Measurements from ENCODE around the gene ANKIB1.
"Not testable (repeated sequence)": the region's sequence is repeated elsewhere in the genome, so short reads cannot be mapped to it uniquely, and the experiment has no call there.

Gene ANKIB1, protein sequence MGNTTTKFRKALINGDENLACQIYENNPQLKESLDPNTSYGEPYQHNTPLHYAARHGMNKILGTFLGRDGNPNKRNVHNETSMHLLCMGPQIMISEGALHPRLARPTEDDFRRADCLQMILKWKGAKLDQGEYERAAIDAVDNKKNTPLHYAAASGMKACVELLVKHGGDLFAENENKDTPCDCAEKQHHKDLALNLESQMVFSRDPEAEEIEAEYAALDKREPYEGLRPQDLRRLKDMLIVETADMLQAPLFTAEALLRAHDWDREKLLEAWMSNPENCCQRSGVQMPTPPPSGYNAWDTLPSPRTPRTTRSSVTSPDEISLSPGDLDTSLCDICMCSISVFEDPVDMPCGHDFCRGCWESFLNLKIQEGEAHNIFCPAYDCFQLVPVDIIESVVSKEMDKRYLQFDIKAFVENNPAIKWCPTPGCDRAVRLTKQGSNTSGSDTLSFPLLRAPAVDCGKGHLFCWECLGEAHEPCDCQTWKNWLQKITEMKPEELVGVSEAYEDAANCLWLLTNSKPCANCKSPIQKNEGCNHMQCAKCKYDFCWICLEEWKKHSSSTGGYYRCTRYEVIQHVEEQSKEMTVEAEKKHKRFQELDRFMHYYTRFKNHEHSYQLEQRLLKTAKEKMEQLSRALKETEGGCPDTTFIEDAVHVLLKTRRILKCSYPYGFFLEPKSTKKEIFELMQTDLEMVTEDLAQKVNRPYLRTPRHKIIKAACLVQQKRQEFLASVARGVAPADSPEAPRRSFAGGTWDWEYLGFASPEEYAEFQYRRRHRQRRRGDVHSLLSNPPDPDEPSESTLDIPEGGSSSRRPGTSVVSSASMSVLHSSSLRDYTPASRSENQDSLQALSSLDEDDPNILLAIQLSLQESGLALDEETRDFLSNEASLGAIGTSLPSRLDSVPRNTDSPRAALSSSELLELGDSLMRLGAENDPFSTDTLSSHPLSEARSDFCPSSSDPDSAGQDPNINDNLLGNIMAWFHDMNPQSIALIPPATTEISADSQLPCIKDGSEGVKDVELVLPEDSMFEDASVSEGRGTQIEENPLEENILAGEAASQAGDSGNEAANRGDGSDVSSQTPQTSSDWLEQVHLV

DNA sequence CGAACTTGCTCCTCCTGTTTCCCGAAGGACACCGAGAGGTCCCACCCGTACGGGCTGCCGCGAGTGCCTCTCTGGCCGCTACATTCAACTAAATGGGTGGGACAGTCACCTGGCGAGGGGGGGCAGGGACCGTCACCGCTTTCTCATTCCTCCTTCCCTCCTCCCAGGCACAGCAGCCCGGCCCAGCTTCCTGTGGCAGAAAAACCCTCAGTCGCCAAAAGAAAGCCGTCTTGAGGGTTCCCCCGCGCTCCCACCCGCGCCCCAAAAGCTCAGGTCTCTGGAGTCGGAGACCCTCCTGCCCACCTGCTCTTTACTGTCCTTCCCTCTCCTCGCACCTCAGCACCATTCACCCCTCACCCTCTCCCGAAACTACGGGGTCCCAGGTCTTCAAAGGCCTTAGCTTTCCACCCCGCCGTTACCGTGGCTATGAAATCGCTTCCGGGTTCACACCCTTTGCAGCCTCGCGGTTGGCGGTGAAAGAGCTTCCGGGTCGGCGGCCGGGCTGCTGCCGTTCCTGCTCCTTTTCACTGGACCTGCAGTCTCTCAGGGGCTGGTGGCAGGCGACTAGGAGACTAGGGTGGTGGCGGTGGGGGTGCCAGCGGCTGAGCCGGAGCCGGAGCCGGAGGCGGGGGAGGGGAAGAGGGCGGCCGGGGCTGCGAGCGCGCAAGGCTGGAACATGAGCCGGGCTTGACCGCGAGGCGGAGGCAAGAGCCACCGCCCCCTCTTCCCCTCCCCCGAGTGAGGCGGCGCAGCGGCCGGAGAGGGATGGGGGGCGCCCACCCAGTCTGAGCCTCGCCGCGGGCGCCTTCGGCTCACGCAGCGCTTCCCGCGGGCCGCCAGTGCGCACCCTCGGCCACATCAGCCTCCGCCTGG lies at the start of gene ANKIB1, which contains the start of gene KRIT1:
Gene ANKIB1, plus strand, starts transcription at position 488 of the 873 bp plus-strand sequence. CDS start 49,005 bp downstream, outside the sequence.
Gene KRIT1, minus strand, starts transcription at position 428 of the 873 bp plus-strand sequence. CDS start 3,779 bp downstream, outside the sequence.
- DNase-seq (ENCODE audit: low spot score): peak; percentile 92

DNA sequence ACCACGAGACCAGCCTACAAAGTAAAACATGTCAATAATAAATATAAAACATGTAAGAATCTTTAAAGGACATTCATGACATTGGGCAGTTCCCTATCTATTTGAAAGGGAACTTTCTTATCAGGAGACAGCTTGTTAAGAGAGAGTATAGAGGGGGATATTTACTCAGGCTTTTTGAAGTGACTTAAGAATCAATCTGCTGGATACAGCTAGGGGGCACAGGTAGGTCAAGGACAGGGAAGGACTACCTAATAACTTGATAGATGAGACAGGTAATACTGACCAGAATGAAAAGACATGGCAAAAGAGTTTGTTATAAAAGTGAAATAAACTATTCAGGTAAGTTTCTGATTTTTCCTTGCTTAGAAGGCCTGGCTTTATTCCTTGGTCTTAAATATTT lies 45.0 kb upstream of the ANKIB1 start:
- no peak for DNase-seq (ENCODE audit: low spot score)

DNA sequence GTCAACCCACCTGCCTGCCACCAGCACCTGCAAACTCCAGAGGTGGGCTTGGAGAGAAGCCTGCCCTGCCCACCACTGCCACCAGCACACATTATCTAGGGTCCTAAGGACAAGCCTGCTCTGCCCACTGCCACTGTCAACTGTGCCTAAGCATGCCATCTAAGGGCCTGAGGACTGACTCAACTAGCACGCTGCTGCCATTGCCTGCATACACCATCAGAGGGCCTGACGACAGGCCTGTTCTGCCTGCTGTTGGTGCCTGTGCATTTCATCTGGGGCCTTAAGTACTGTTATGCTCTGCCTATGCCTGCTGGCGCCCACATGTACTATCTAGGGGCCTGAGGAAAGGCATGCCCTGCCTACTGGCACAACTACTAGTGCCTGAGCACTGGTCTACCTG lies 39.8 kb upstream of the ANKIB1 start:
- DNase-seq (ENCODE audit: low spot score): no peak

DNA sequence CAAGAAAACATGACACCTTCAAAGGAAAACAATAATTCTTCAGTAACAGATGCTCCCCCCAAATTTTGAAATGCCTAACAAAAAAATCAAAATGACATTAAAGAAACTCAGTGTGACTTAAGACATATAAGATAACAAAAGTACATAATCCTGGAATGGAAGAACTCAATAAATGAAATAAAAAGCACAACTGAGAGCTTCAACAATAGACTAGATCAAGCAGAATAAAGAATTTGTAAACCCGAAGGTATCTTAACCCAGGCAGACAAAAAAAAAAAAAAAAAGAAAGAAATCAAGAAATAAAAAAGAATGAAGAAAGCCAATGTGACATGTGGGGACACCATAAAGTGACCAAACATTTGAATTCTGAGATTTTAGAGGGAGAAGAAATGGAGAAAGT lies 39.1 kb upstream of the ANKIB1 start:
- DNase-seq (ENCODE audit: low spot score): no peak

DNA sequence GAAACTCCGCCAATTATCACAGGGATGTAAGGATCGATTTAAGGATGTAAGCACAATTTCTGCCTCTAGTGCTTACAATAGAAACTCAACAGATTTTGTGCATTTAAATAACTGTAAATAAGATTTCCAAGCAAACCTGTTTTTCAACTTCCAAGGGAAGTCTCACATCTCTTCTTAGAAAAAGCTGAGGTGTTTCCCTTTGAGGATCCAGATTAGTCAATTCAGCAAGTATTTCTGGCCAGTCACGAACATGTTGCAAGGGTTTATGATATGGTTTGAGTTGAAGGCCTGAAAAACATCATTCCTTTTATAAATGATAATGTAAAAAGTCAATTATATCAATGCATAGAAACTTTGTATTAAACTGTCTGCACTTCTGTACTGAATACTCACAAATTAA lies 24.0 kb upstream of the ANKIB1 start:
- DNase-seq (ENCODE audit: low spot score): no peak

DNA sequence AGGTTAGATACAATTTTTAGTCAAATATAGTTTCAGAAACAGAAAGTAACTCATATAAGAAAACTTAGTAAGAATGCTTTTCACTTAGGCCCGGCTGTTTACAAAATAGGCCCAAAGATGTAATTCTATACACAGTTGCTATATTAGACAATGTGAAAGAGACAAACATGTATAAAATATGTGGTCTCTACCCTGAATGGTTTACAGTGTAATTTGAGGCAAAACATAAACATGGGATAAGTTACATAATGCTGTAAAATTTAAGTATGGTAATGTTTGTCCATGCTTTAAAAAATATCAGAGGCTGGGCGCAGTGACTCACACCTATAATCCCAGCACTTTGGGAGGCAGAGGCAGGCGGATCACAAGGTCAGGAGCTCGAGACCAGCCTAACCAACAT lies 18.8 kb upstream of the ANKIB1 start:
- no peak for DNase-seq (ENCODE audit: low spot score)

DNA sequence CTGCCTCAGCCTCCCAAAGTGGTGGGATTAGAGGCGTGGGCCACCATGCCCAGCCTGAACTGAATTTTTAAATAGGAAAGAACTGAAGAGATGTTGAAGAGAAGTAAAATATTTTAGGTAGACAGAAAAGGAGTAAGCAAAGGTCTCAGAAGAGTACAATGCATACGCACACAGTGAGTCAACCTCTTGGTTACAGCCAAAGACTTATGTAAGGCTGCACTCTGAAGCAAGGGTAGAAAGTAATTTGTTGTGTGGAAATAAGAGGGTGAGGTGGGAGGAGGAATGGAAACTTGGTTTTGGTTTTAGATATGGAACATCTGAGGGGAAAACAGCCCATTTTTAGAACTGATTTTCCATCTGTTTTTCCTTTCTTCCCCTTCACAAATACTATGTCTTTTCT lies 17.7 kb upstream of the ANKIB1 start:
- DNase-seq (ENCODE audit: low spot score): no peak

DNA sequence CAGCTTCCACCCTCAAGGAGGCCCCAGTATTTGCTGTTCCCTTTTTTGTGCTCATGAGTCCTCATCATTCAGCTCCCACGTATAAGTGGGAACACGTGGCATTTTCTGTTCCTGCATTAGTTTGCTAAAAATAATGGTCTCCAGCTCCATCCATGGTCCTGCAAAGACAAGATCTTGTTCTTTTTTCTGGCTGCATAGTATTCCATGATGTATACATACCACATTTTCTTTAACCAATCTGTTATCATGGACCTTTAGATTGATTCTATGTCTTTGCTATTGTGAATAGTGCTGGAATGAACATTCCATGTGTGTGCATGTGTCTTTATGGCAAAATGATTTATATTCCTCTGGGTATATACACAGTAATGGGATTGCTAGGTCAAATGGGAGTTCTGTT lies 17.0 kb upstream of the ANKIB1 start:
- DNase-seq (ENCODE audit: low spot score): no peak

DNA sequence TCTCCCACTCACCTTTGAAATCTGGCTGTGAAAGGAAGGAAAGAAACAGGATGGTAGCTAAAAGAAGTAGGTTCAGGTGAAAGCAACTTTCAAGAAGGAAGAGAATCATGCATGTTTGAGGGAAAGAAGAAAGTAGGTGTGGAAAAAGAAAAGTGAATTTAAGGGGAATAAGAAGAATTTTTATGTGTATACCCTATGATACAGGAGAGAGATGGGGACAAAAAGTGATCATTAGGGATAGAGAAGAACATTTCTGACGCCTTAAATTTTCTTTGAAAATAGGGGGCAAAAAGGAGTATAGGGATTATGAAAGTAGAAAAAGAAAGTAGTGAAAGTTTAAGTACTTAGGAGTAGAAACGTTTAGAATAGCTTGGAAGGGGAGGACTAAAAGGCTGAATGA lies 15.2 kb upstream of the ANKIB1 start:
- no peak for DNase-seq (ENCODE audit: low spot score)

DNA sequence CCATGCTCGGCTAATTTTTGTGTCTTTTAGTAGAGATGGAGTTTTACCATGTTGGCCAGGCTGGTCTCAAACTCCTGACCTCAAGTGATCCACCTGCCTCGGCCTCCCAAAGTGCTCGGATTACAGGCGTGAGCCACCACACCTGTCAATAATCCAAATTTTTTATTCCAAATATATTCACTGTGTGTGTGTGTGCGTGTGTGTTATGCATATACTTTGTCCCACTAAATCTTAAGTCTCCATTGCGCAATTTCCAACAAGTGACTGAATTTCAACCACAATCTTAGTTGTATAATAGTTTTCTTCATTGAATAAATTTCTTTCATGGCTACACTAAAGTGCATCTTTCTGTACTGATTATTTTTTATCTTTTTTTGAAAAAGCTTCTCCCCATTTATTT lies 2.8 kb upstream of the ANKIB1 start:
- DNase-seq (ENCODE audit: low spot score): no peak

DNA sequence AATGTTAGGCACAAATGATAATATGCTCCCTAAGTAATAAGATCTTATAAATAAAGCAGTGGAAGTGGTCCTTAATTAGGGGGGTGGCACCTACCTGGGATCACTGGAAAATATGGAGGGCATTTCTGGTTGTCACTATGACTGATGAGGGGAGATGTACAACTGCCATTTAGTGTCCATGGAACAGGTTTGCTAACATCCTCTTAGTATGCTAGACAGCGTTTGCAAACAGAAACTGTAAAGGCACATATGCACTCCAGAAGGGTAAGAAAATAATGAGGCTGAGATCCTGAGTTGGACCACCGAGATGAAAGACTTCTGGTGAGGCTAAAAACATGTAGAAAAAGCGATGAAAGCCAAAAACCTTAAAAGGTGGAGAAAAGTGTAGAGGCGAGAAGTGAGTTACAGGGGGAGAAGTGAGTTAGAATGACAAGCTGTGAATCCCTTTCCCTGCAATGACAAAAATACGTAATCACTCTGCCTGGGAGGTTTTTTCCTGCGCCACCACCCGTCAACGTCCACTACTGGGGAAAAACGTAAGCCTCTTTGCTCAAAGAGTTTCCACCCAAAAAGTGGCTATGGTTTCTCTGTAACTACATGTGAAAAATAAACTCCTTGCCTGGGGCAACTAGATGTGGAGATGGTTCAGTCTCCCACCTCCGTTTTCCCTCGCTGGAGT lies 827 bp upstream of the ANKIB1 start:
- no peak for DNase-seq (ENCODE audit: low spot score)

DNA sequence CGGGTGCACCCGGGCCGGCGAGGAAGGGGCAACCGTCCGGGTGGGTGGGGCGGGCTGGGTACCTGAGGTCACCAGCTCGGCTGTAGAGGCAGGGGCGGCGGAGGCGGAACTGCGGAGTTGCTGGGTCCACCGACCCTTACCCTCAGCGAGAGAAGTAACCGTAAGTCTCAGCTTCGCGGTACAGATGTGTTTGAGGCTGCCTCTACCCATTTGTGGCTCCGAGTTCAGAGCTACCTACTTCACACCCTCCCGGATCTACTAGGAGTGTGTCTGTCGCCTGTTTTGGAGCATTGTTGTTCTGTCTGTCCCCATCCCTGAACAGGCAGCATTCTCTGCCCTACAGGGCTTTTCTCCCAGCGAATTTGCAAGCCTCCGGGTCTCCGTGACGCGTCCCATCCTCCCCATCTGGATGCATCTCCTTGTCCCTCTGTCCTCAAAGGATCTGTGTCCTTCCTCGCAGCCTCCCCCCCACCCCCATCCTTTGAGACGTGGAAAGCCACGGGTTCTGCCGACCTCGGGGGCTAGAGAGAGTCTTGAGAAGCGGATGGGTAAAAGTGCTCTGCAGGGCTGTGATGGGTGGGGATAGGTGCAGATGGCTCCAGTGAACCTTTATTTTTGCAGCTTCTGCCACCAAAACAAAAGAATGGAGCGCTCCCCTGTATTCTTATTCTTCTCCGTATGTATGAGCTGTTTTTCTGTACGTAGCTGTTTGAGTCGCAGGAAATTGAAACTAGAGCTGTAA lies 757 bp downstream of the ANKIB1 start:
- DNase-seq (ENCODE audit: low spot score): no peak

DNA sequence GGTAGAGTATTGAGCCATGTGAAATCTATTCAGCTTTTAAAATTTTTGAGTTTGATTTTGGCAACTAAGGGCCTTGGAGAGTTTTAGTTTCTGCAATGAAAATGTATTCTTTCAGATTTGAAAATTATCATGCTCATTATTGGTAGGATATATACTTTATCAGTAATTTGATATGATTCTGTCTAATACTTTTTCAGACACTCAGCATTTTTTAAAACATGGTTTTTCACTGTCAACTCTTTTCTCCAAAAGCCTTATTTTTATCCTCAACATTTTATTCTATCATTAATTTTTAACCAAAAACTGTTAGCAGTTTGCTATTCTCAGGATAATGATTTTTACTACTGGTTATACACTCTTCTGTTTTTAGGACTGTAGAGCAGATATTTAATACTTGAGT lies 4.8 kb downstream of the ANKIB1 start:
- DNase-seq (ENCODE audit: low spot score): no peak

DNA sequence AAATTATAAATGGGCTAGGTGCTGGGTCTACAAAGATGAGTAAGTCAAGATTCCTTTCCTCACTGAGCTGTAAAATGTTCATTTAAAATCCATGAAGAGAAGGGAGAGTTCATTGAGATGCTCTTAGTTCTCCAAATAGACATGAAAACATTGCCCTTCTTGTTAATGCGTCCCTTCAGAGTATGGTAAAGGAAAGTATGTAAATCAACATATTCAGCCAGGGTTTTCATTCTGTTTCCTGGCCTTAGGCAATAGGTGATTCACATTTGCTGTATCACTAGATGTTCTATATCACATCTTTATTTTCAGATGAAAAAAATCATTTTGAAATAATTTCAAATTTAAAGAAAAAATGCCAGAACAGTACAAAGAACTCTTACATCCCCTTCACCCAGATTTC lies 5.4 kb downstream of the ANKIB1 start:
- DNase-seq (ENCODE audit: low spot score): no peak

DNA sequence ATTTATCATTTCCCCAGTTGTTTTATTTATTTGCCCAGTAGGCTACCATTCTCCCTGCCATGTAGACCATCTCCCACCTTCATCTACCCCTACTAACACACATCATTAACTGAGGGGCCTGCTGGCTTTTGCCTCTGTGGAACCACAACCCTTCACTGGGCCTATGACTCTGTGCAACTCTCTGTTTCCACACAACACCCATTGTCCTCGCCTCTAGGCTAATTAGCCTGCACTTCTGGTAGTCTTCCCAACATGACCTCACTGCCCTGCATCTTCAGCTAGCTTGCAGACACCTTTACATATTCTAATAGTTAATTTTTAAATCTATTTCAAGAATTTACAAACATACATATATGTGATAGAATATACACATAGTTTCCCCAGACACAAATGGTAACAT lies 7.5 kb downstream of the ANKIB1 start:
- DNase-seq (ENCODE audit: low spot score): no peak

DNA sequence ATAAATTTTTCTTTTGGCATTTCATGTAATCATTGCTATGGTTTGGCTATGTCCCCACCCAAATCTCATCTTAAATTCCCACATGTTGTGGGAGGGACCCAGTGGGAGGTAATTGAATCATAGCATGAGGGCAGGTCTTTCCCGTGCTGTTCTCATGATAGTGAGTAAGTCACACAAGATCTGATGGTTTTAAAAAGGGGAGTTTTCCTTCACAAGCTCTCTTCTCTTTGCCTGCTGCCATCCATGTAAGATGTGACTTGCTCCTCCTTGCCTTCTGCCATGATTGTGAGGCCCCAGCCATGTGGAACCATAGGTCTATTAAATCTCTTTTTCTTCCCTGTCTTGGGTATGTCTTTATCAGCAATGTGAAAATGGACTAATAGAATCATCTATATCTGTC lies 9.0 kb downstream of the ANKIB1 start:
- DNase-seq (ENCODE audit: low spot score): not testable (repeated sequence)

DNA sequence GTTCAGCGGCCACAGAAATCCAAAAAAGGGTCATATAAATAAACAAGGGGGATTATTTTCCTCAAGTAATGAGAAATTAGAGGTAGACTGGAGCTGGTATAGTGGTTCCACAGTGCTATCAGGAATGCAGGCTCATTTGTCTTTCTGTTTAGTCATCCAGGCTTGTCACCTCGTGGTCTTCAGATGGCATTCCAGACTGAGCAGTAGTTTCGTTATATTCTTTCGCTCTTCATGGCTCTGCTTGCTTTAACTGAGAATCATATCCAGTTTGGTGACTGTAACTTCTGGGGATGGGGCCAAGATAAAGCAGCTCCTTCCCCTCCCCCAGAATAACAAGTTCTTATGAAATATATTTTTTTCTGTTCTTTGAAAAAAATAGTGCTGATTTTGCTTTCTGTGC lies 9.5 kb downstream of the ANKIB1 start:
- DNase-seq (ENCODE audit: low spot score): no peak

DNA sequence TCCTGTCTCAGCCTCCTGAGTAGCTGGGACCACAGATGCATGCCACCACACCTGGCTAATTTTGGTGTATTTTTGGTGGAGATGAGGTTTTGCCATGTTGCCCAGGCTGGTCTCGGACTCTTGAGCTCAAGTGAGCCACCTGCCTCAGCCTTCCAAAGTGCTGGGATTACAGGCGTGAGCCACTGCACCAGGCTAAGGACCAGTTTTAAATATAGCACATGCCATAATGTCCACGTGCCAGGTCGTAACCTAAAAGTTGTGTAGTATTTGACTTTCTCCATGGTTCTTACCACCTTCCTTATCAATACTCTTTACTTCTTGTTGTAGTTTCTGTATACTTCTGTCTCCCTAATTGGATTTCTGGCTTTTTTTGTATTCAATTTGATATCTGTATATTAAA lies 13.3 kb downstream of the ANKIB1 start:
- no peak for DNase-seq (ENCODE audit: low spot score)

DNA sequence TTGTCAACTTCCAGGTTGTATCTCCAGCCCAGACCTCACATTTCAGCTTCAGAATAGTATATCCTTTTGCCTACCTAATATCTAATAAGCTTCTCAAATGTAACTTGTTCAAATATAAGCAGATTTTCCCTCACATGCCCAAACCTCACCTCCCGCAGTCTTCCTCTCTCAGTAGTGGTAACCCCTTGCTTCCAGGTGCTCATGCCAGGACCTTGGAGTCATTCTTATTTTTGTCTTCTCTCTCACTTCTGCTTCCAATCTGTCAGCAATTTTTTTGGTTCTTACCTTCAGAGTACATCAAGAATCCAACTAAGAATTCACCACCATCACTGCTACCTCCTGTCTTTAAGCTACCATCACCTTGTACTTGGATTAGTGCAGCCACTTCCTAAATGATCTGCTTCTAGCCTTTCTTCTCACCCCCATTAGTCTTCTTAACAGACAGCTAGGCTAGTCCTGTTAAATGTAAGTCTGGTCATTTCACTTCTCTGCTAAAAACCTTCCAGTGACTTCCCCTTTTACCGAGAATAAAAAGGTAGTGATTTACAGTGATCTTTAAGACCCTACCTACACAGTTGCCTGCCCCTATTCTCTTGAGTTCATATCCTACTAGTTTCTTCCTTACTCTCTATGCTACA lies 14.0 kb downstream of the ANKIB1 start:
- no peak for DNase-seq (ENCODE audit: low spot score)

DNA sequence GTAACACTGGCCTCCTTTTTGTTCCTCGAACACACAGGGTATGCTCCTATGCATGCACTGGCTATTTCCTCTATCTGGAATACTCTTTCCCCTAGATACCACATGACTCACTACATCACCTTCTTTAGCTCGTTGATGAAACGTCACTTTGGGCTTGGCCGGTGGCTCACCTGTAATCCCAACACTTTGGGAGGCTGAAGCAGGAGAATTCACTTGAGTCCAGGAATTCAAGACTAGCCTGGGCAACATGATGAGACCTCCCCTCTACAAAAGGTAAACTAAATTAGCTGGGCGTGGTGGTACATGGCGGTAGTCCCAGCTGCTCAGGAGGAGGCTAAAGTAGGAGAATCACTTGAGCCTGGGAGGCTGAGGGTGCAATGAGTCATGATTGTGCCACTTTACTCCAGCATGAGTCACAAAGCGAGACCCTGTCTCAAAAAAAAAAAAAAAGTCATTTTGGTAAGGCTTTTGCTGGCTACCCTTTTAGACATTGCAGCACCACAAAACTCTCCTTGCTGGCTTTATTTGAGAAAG lies 14.5 kb downstream of the ANKIB1 start:
- no peak for DNase-seq (ENCODE audit: low spot score)
